ENCODE results near the gene POU2F3. TPM values are rescaled to one million over a fixed set of nuclear protein-coding genes. Genes with fewer than 3 reads are reported as not detected.

POU2F3 gene
- total and polyA plus RNA-seq, 11 donors = 0.15 TPM; not detected in 10

DNA sequence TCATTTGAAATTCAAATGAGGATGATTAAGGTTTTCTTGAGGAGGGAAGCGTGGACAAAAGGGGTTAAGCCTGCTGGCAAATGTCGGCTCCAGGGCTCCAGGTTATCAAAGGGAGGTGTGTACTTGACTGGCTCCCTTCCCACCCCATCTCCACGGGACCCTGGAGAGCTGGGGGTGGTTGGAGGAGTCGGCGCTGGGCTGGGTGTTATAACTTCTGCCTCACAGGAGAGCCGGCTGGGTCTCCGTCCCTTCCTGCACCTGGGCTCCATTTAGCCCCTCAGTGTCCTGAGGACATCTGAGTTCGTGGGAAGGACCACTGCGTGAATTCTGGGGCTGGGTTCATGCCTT is 15.6 kb downstream of the POU2F3 start:
- DNase-seq (no peak), ATAC-seq (no peak)
- intact Hi-C loops (cut with DNase I) = no loop called here
- no peak overlapping the region for H3K27ac ChIP-seq
- no peaks in the 10 kb centered on the region for H3K36me3 ChIP-seq
- peaks cover 0 to 60% (median 29%) of the 10 kb centered on the region in 9 donors for H3K27me3 ChIP-seq
- H3K4me3 ChIP-seq = no peak overlapping the region
- H3K9me3 ChIP-seq = no peaks in the 10 kb centered on the region
- 5 to 14% (median 13%) methylated on average over 5 to 9 of the region's 9 CpGs for WGBS, 4 donors
- H3K4me1 ChIP-seq = peaks cover 0 to 17% (median 2%) of the 10 kb centered on the region in 12 donors
- TF ChIP-seq, protein P1, sequence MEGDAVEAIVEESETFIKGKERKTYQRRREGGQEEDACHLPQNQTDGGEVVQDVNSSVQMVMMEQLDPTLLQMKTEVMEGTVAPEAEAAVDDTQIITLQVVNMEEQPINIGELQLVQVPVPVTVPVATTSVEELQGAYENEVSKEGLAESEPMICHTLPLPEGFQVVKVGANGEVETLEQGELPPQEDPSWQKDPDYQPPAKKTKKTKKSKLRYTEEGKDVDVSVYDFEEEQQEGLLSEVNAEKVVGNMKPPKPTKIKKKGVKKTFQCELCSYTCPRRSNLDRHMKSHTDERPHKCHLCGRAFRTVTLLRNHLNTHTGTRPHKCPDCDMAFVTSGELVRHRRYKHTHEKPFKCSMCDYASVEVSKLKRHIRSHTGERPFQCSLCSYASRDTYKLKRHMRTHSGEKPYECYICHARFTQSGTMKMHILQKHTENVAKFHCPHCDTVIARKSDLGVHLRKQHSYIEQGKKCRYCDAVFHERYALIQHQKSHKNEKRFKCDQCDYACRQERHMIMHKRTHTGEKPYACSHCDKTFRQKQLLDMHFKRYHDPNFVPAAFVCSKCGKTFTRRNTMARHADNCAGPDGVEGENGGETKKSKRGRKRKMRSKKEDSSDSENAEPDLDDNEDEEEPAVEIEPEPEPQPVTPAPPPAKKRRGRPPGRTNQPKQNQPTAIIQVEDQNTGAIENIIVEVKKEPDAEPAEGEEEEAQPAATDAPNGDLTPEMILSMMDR (IDR thresholded peaks at IDR 0.05) = no peak
- TF ChIP-seq POLR2A (IDR thresholded peaks at IDR 0.05) = no peak

DNA sequence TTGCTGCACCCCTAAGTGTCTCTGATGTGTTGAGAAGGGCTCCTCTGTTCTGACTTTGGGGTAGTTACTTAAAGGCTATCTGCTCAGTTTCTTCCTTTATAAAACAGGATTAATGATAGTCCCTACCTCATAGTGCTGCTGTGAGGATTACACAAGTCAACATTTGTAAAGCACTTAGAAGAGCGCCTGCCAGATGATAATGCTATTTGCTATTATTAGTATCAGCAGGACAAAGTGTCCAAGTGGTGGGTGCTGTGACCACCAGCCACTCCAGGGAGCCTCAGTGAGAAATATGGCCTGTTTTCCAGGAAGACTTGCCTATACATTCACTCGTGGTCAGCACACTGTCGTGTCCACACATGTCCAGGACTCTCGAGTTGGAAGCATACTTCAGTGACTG is 16.2 kb downstream of the POU2F3 start:
- Histone ChIP-seq H3K9me3 (no peaks in the 10 kb centered on the region), H3K27ac (no peak overlapping the region), H3K4me3 (no peak overlapping the region), H3K4me1 (peaks cover 0 to 17% (median 2%) of the 10 kb centered on the region in 12 donors), H3K36me3 (no peaks in the 10 kb centered on the region), H3K27me3 (peaks cover 0 to 59% (median 29%) of the 10 kb centered on the region in 9 donors)
- no peak for TF ChIP-seq POLR2A (IDR thresholded peaks at IDR 0.05)
- TF ChIP-seq, protein P1 (IDR thresholded peaks at IDR 0.05) = no peak
- DNase-seq (no peak), ATAC-seq (peak; percentile 72 to 89 (median 80))
- 20 to 34% (median 33%) methylated on average over 4 of the region's 4 CpGs for WGBS, 4 donors
- intact Hi-C loops (cut with DNase I) = no loop called here

DNA sequence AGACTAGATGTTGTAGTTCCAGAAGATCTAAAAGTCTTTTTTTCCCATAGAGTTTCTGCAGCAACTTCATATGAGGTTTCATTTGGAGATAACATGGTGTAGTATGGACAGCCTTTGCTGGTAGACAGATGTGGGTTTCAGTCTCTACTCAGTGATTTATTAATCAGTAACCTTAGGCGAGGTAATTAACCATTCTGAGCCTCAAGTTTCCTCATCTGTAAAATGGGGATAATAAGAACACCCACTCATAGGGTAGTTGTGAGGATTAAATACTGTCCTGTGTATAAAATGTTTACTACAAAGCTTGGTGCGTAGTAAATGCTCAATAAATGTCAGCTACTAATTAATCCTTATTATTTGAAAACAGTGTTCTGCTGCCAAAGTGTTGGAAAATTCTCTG is 16.8 kb downstream of the POU2F3 start:
- ATAC-seq = no peak
- Histone ChIP-seq H3K36me3 (no peaks in the 10 kb centered on the region), H3K27ac (no peak overlapping the region), H3K4me3 (no peak overlapping the region), H3K9me3 (no peaks in the 10 kb centered on the region), H3K4me1 (peaks cover 0 to 17% (median 2%) of the 10 kb centered on the region in 12 donors), H3K27me3 (peaks cover 0 to 55% (median 29%) of the 10 kb centered on the region in 9 donors)
- WGBS, 4 donors = 84 to 93% (median 90%) methylated on average over 2 of the region's 2 CpGs
- no peak for TF ChIP-seq POLR2A (IDR thresholded peaks at IDR 0.05)
- TF ChIP-seq, protein P1 (IDR thresholded peaks at IDR 0.05) = no peak
- intact Hi-C loops (cut with DNase I) = no loop called here
- DNase-seq = no peak

DNA sequence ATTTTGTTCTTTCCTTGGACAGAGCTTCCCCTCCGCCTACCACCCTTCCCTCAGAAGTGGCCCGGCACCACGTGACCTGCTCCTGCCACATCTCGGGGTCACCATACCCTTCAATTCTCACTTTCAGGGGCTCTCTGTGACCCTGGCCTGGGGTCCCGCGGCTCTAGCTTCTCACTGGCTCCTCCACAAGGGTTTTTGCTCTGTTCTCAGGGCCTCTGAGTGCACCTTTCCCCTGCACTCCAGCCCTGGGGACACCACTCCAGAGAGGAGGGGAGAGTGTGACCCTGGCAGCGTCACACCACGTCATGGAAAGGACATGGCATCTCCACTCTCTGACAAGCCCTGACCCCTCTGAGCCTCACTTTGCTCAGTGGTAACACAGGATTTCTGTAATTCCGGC is 17.4 kb downstream of the POU2F3 start:
- intact Hi-C loops (cut with DNase I) = no loop called here
- Histone ChIP-seq H3K9me3 (no peaks in the 10 kb centered on the region), H3K4me1 (peaks cover 0 to 17% (median 2%) of the 10 kb centered on the region in 12 donors), H3K27ac (no peak overlapping the region), H3K27me3 (peaks cover 0 to 55% (median 29%) of the 10 kb centered on the region in 9 donors), H3K36me3 (no peaks in the 10 kb centered on the region), H3K4me3 (no peak overlapping the region)
- DNase-seq (no peak), ATAC-seq (no peak)
- WGBS, 4 donors = 83 to 86% (median 83%) methylated on average over 9 of the region's 9 CpGs
- no peak for TF ChIP-seq POLR2A (IDR thresholded peaks at IDR 0.05)
- TF ChIP-seq, protein P1 (IDR thresholded peaks at IDR 0.05) = no peak

Measured in heart left ventricle (tissue), 16 donors.